BJ (cell line): Measurements from ENCODE around the gene FAM170B. TPM values are rescaled to one million over a fixed set of nuclear protein-coding genes. Genes with fewer than 3 reads are reported as not detected.

Experiments used
- CTCF ChIA-PET: fragments of 350-600 bp; formaldehyde crosslinking; extraction: SDS; loops from one replicate; lab custom pipeline; 2021; ENCODE audit warnings: antibody characterized with exemption, inconsistent platforms; lab: Yijun Ruan, JAX
- POLR2A ChIA-PET: fragments of 300-600 bp; sonication (Branson Sonifier 250); formaldehyde crosslinking; extraction: SDS; loops from one replicate; lab custom pipeline; 2021; ENCODE audit warnings: antibody characterized with exemption; lab: Charles Lee
- DNase-seq: peaks from one replicate; pipeline ENCODE4 v3.0.0-alpha.2; 2011; ENCODE audit warnings: low read depth
- H3K27me3 ChIP-seq: 2 replicates; pipeline ENCODE4 v1.6.0; 2011; ENCODE audit warnings: low read length; ENCODE audit not compliant: control insufficient read depth, insufficient read depth
- H3K36me3 ChIP-seq: 2 replicates; pipeline ENCODE4 v1.5.1; 2011; ENCODE audit warnings: low read length; ENCODE audit not compliant: control insufficient read depth, insufficient read depth
- H3K4me3 ChIP-seq: 2 replicates; pipeline ENCODE4 v1.5.1; 2011; ENCODE audit warnings: low read depth, mild to moderate bottlenecking, control low read depth, low read length
- CTCF ChIP-seq: IDR thresholded peaks from 2 replicates; pipeline ENCODE4 v1.5.1; 2011; ENCODE audit warnings: low read depth, mild to moderate bottlenecking, control low read depth, inconsistent platforms, low read length, moderate library complexity; ENCODE audit not compliant: insufficient read depth
- polyA plus RNA-seq: library from polyadenylated mRNA; depleted of rRNA; stranded (reverse); fragments of >200 nt; gene quantifications from 2 replicates; pipeline ENCODE4 v1.2.3, GENCODE V29; 2011

The FAM170B gene
- polyA plus RNA-seq, 1 experiment = not detected

- no peaks in the 10 kb centered on the region; the same call in 1 of the 2 replicates for H3K27me3 ChIP-seq
- TF ChIP-seq CTCF = no peak
- DNase-seq = no peak
- no peaks in the 10 kb centered on the region; the same call in none of the 2 replicates for H3K36me3 ChIP-seq
- POLR2A ChIA-PET = no interaction called here
- peak within 1 kb of the TSS; percentile 59 for H3K4me3 ChIP-seq
- CTCF ChIA-PET = interaction anchor here (1.8 kb wide), 1 partner anchor 459 kb away, joined by 7 read pairs; no protein-coding TSS in a partner anchor
These were observed 18.6 kb downstream of the FAM170B start, which contains the start of gene VSTM4 for GRCh38 chr10:49115015-49115795. Gene VSTM4, minus strand, starts transcription at chr10:49115522. Its CDS starts 37 bp downstream, at chr10:49115485.

- H3K4me3 ChIP-seq = peak overlapping the region; percentile 59
- ChIA-PET CTCF (interaction anchor here (1.8 kb wide), 1 partner anchor 458 kb away, joined by 7 read pairs; no protein-coding TSS in a partner anchor), POLR2A (no interaction called here)
- DNase-seq = no peak
- 0 out of 2 replicates have a peak, but pooled peaks have one; percentile 2 for TF ChIP-seq CTCF
- H3K27me3 ChIP-seq = no peaks in the 10 kb centered on the region; the same call in 1 of the 2 replicates
- no peaks in the 10 kb centered on the region; the same call in none of the 2 replicates for H3K36me3 ChIP-seq
These were observed 19.2 kb downstream of the FAM170B start for GRCh38 chr10:49114718-49115014.

- POLR2A ChIA-PET = no interaction called here
- CTCF ChIA-PET = interaction anchor here (0.6 to 1.8 kb wide), 4 partner anchors 32 to 457 kb away, joined by 3 to 7 read pairs (median 4); no protein-coding TSS in a partner anchor
- no peak overlapping the region for H3K4me3 ChIP-seq
- no peaks in the 10 kb centered on the region; the same call in none of the 2 replicates for H3K36me3 ChIP-seq
- H3K27me3 ChIP-seq = no peaks in the 10 kb centered on the region
- TF ChIP-seq CTCF = no peak
- no peak for DNase-seq
These were observed 20.1 kb downstream of the FAM170B start for GRCh38 chr10:49113741-49114141.

- TF ChIP-seq CTCF = no peak
- Histone ChIP-seq H3K4me3 (no peak overlapping the region), H3K27me3 (no peaks in the 10 kb centered on the region), H3K36me3 (no peaks in the 10 kb centered on the region; the same call in none of the 2 replicates)
- DNase-seq = no peak
- ChIA-PET CTCF (interaction anchor here (1.3 to 1.4 kb wide), 2 partner anchors 33 to 49 kb away, joined by 4 to 5 read pairs; no protein-coding TSS in a partner anchor), POLR2A (no interaction called here)
These were observed 21.0 kb downstream of the FAM170B start for GRCh38 chr10:49112851-49113250.

GRCh38 chr10:49112098-49112497 lies 21.7 kb downstream of the FAM170B start:
- ChIA-PET CTCF (no interaction called here), POLR2A (no interaction called here)
- no peak for TF ChIP-seq CTCF
- no peak for DNase-seq
- Histone ChIP-seq H3K36me3 (no peaks in the 10 kb centered on the region; the same call in none of the 2 replicates), H3K27me3 (no peaks in the 10 kb centered on the region), H3K4me3 (no peak overlapping the region)
